Stimulated activated CD8-positive, alpha-beta memory T cell treated with anti-CD3 and anti-CD28 coated beads, Interleukin-7, amount 100 ng/mL, for 1 hour (primary cell): ENCODE results near the gene CIB4.
"Not testable (repeated sequence)": the region's sequence is repeated elsewhere in the genome, so short reads cannot be mapped to it uniquely, and the experiment has no call there.

Experiments
- DNase-seq, 2 donors: peaks; one replicate each; pipeline ENCODE4 v3.0.0-alpha.2; 2020; ENCODE audit warnings: low read depth in 2 of 2

The CIB4 gene

GRCh38 chr2:26568076-26568890, 72.9 kb downstream of the CIB4 start:
- no peak for DNase-seq

GRCh38 chr2:26567534-26567933, 73.6 kb downstream of the CIB4 start:
- DNase-seq: no peak

DNA sequence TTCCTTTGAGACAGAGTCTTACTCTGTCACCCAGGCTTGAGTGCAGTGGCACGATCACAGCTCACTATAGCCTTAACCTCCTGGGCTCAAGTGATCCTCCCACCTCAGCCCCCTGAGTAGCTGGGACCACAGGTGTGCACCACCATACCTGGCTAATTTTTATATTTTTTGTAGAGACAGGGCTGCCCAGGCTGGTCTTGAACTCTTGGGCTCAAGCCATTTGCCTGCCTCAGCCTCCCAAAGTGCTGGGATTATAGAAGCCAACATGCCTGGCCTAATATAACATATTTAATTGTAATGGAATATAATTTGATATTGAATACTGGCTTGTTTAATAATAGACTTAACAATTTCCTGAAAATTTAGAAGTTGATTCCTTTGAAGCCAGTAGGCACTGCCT, 74.4 kb downstream of the CIB4 start:
- DNase-seq: not testable (repeated sequence)

DNA sequence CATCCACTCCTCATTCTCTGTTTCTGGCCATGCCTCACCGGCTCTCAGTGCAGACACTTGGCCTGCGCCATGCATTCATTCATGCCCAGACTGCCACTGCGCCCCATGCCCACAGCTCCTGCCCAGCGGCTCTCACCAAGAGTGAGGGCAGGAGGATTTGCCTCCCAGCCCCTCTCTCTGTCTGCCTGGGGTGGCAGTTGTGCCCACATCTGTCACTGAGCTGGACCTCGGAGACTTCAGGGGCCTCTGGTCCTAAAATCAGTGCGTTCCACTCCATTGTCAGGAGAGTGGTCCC, 75.1 kb downstream of the CIB4 start:
- DNase-seq: no peak

DNA sequence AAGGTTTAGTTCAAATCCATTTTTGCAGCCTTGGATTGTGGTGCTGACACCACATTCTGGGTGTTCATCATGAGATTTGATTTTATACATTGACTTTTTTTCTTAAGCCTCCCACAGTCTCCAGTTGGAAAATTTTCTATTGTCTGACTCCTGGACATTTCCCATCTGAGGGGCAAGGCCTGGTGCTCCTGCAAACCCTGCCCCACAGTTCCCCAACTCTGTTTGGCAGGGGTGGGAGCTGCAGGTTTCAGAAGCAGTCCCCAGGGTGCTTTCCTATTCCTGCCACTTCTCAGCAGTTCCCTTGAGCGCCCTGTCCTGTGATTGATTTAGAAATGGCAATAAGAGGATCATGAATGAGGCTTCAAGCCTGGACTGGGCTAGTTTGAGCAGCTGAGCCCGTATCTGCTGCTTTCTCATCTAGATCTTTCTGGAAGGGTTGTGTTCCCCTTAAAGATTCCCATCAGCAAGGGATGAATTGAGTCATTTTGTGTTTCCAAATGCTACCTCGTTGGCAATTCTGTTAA, 77.0 kb downstream of the CIB4 start:
- DNase-seq: no peak

GRCh38 chr2:26563686-26564085, 77.5 kb downstream of the CIB4 start:
- DNase-seq: no peak

DNA sequence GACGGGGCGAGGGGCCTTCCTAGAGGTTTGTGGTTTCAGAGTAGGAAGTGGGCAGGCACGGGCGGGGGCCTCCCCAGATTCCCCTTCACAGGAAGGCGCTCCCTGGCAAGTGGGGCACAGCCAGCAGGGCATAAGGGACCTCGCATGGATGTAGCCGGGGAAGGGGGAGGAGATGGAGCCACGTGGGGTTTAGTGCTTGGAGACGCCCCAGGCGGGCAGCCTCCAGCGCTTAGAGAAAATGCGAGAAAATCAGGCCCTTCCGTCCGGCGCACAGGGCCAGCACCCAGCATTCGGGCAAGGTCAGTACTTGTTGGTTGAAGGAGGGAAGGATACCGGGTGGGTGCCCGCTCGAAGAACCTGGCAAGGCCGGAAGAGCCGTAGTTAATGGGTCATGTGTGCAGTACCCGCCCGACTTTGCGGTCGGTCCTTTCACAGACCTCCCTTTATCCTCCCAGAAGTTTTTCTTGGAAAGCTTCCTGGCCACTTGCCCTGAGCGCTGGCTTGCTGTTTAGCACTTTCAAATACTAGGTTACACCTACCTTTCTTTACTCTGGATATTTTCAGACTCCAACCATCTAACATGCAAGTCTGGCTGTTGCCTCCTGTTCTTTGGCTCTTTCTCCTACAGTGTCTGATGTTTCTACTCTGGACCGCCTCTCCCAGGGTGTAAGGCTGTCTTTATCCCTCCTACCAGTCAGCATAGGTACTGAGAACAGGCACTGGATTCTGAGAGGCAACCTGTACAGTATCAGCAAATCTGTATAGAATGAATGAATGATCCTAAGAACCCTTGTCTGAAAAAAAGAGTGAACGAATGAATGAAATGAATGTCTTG, 78.1 kb downstream of the CIB4 start:
- no peak for DNase-seq

DNA sequence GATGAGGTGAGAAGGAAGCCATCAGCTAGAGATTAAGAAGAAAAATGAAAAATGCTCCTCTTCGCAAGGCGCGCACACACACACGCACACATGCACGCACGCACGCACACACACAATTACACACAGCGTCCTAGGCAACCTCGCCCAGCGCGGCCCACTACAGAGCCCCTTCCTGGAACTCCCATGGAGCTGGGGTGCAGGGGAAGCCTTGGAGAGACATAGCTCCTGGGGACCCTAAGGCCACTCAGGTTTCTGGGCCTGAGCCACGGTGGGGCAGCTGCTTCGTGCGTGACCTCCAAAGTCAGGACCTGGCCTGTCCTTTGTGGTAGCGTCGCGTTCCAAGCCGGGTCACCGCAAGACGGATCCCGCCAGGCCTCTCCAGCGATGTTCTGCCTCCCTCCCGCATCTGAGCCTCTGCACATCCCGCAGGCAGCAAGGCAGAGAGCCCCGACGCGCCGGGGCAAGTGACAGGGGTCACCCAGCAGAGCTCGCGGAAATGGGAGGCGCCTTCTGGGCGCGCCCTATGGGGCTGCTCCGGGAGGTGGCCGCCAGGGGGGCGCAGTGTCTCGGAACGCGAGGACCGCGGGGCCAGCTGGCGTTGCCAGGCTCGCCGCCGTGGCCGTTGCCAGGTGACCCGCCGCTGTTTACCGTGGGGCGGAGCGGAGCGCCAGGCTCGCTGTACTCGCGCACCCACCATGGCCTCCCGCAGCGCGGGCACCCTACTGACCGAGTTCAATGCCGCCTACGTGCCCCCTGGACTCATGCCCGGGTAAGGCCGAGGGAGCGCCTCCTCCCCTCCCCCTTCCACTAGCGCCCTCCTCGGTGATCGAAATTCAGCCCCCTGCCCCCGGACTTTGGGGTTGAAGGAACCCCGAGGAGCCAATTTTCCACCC, 79.0 kb downstream of the CIB4 start:
- DNase-seq: no peak

DNA sequence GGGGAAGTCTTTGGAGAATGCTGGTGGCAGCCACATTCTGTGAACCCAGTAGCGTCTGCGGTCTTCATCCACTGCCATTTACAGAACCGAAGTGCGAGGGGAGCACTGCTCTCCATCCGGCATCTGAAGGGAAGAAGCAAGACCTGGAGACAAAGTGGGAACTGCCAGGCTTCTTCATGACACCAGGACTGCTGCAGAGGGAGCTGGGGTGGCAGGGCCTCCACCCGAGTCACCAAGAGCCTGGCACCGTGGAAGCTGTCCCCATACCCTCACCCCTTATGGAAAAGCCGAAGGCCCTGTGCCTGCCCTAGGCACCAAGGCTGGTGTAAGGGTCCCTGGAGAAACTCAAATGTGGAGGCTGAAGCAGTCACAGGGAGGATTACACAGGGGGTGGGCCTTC, 79.8 kb downstream of the CIB4 start:
- no peak for DNase-seq

DNA sequence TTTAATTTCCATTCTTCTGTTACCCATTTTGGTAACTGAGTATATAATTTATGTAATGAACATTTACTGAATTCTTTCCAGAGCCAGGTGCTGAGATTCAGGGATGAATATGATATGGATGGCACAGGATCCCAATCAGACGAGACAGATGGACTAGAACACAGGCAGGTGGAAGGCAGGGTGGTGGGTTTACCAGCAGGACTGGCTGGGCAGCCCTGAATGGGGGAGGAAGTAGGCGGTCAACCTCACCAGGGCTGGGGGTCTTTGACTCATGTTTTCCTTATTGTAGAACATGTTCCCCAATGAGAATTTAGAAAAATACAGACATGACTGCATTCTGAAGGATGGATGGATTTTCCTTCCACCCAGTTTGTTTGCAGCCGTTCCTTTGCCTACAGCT, 80.3 kb downstream of the CIB4 start:
- no peak for DNase-seq

- DNase-seq: no peak
Observed at GRCh38 chr2:26559556-26559955, 81.6 kb downstream of the CIB4 start.

- no peak for DNase-seq
Observed at GRCh38 chr2:26559044-26559405, 82.1 kb downstream of the CIB4 start.

- no peak for DNase-seq
Observed at GRCh38 chr2:26558271-26559043, 82.7 kb downstream of the CIB4 start.

GRCh38 chr2:26557244-26557925, 83.8 kb downstream of the CIB4 start:
- DNase-seq: no peak

GRCh38 chr2:26556309-26557243, 84.6 kb downstream of the CIB4 start:
- DNase-seq: no peak

DNA sequence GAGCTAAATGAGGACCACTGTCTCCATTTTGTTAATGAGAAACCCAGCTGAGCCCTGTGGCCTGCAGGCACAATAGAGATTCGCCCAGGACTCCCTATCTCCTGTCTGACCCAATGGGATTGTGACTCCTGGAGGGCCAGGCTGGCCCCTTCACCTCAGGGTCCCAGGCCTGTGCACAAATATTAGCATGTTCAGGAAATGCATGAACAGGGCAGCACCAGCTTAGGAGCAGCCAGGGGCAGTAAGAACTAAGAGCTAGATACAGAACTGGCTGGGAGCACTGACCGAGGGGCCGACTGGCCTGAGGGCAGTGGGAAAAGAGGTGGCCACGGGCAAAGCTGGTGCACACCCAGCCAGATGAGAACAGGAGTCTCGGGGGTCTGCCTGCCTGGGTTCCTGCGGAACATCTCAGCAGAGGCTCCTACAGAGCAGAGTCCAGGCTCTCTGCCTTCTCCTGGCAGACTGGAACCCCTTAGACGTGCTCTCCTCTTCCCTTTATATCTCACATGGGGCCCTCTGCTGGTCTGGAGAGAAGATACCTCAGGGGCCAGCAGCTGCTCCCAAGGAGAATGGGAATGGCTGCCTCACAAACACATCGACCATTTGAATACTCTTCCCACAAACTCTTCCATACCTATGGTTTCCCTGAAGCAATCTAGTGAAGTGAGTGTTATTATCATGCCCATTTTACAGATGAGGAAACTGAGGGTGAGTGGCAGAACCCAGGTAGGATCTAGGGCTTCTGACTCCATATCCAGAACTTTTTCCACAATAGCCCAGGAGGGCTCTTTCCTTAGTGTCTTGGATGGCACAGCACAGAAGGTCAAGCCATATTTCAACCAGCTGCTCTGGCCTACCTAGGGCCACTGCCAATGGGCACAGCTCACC, 85.7 kb downstream of the CIB4 start:
- DNase-seq: no peak

DNA sequence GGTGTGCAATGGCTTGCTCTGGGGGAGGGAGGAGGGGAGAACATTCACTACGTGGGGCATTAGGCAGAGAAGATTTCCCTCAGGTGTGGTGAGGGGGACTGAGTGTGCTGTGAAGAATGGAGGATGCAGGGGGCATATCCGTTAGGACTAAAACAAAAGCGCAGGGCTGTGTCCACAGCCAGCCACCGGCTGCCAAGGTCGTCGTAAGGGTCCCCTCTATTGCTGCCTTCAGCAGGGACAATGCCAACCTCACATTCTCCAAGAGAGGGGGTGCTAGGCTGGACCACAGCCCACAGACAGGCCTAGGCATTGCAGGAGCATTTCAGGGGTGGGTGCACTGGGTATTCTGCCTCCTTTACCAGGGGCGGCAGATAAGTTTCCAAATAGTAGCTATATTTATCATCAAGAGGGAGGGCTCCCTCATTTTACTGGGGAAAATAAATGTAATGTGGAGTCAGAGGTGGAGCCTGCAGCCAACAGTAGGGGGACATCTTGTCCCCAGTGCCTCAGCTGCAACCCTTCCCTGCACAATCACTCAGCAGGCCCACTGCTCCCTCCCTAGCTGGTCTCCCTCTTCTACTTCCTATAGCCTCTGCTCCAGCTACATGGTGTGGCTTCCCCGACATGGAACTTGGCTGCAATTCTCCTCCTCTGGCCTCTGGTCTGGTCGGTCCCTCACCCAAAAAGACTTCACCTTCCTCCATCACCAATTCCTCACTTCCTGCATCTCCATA, 88.4 kb downstream of the CIB4 start:
- no peak for DNase-seq
